Hepatocyte (in vitro differentiated cells): ENCODE measurements around the gene SRCIN1. TPM values are rescaled to one million over a fixed set of nuclear protein-coding genes. Genes with fewer than 3 reads are reported as not detected.
A peak's percentile ranks its signal among the peaks of the same experiment; 100 is the strongest.

Experiments
- DNase-seq: peaks from one replicate; pipeline ENCODE4 v3.0.0-alpha.2; 2016; ENCODE audit warnings: low spot score
- H2AFZ ChIP-seq: fragments of 200-600 bp; sonication (generic); 2 replicates; pipeline ENCODE4 v1.6.0; 2016; ENCODE audit warnings: antibody characterized with exemption, mild to moderate bottlenecking
- H3K27ac ChIP-seq: fragments of 200-600 bp; sonication (generic); 2 replicates; pipeline ENCODE4 v1.5.1; 2016; ENCODE audit warnings: mild to moderate bottlenecking
- H3K27me3 ChIP-seq: fragments of 200-600 bp; sonication (generic); 2 replicates; pipeline ENCODE4 v1.6.1; 2016
- H3K36me3 ChIP-seq: fragments of 200-600 bp; sonication (generic); replicated peaks from 2 replicates; pipeline ENCODE4 v1.5.1; 2016; ENCODE audit warnings: low read depth; ENCODE audit not compliant: insufficient read depth
- H3K4me1 ChIP-seq: fragments of 200-600 bp; sonication (generic); 2 replicates; pipeline ENCODE4 v1.5.1; 2016; ENCODE audit warnings: mild to moderate bottlenecking, moderate library complexity; ENCODE audit not compliant: insufficient read depth
- H3K4me2 ChIP-seq: fragments of 200-600 bp; sonication (generic); 2 replicates; pipeline ENCODE4 v1.6.0; 2016
- H3K4me3 ChIP-seq: fragments of 200-600 bp; sonication (generic); 2 replicates; pipeline ENCODE4 v1.5.1; 2016; ENCODE audit warnings: mild to moderate bottlenecking
- H3K79me2 ChIP-seq: fragments of 200-600 bp; sonication (generic); 2 replicates; pipeline ENCODE4 v1.6.0; 2017; ENCODE audit warnings: mild to moderate bottlenecking
- H3K9me2 ChIP-seq: fragments of 200-600 bp; sonication (generic); replicated peaks from 2 replicates; pipeline ENCODE4 v1.6.0; 2017; ENCODE audit warnings: mild to moderate bottlenecking; ENCODE audit not compliant: insufficient read depth
- H3K9me3 ChIP-seq: fragments of 200-600 bp; sonication (generic); 2 replicates; pipeline ENCODE4 v1.5.1; 2016; ENCODE audit warnings: low read depth, mild to moderate bottlenecking
- H4K20me1 ChIP-seq: fragments of 200-600 bp; sonication (generic); 2 replicates; pipeline ENCODE4 v1.6.0; 2016; ENCODE audit warnings: mild to moderate bottlenecking; ENCODE audit not compliant: insufficient read depth, poor library complexity, severe bottlenecking
- EZH2 ChIP-seq: fragments of 200-600 bp; sonication (generic); IDR thresholded peaks from 2 replicates; pipeline ENCODE4 v1.6.1; 2016; ENCODE audit warnings: antibody characterized with exemption, mild to moderate bottlenecking, borderline replicate concordance
- EZH2phosphoT487 ChIP-seq: fragments of 200-600 bp; sonication (generic); IDR thresholded peaks from one replicate; pipeline ENCODE4 v1.6.1; 2018; ENCODE audit warnings: antibody characterized with exemption, mild to moderate bottlenecking, low read depth, moderate library complexity; ENCODE audit not compliant: unreplicated experiment, severe bottlenecking
- WGBS: methylation state at CpG from one replicate; pipeline ENCODE4 v1.1.6; 2016; ENCODE audit warnings: low lambda C conversion rate; ENCODE audit errors: missing lambda C conversion rate; 5-methylcytosine and 5-hydroxymethylcytosine counted together
- polyA plus RNA-seq: library from polyadenylated mRNA; unstranded; fragments of >200 nt; fragmentation: Nextera tagmentation; extraction: Ambion mirVana; gene quantifications from 2 replicates; pipeline ENCODE4 v1.2.1, GENCODE V29; 2016
- total RNA-seq: library from RNA; depleted of rRNA; stranded (reverse); fragments of >200 nt; gene quantifications from 2 replicates; pipeline ENCODE4 v1.2.3, GENCODE V29; 2014
- TF ChIP-seq, protein P1 (sequence below): fragments of 200-600 bp; sonication (generic); IDR thresholded peaks from 2 replicates; pipeline ENCODE4 v1.5.1; 2016; ENCODE audit warnings: antibody characterized with exemption, mild to moderate bottlenecking; ENCODE audit not compliant: poor library complexity

SRCIN1 gene
- total and polyA plus RNA-seq, 2 experiments from 2014 or later, result 0.82 to 0.90 TPM

DNA sequence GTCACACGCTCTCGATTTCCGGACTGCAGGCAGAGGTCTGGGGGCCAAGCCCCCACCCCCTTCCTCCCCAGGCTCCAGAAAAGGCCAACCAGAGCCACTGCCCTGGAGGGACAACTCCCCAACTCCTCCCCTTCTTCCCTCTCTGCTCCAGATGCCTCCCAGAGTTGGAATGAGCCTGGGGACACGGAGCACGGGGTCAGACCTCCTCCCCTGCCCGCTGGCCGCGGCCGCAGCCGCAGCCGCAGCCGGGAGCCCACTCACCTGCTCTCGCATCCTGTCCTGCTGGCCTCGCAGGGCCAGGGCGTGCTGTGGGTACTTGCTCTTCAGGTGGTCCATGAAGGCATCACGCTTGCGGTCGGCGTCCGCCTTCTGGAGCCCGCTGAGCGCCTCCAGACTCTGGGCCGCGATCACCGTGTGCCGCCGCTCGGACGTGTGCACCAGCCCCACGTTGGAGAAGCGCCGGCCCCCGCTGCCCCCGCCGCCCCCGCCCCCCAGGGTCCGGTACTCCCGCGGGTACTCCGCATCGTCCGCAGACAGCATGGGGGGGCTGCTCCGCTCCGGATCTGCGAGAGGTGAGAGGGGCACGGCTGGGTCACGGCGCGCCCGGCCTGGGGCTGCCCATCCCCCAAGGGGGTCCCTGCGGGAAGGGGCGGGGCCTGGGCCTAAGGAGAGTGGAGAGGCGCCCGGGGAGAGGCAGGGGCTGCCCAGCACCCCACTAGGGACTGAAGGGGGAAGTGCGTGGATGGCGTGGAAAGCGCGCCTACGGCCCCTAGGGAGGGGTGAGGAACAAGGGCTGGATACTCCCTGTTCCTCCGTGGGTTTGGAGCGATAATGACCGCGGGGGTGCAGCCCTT is 27.3 kb downstream of the SRCIN1 start:
- Histone ChIP-seq H3K27me3 (peaks cover 66% of the 10 kb centered on the region), H3K79me2 (no peaks in the 10 kb centered on the region), H3K4me2 (peak overlapping the region; percentile 70), H3K27ac (no peak overlapping the region), H3K4me1 (peaks cover 9% of the 10 kb centered on the region), H4K20me1 (no peaks in the 10 kb centered on the region), H3K9me3 (no peaks in the 10 kb centered on the region), H3K9me2 (no peaks in the 10 kb centered on the region), H3K36me3 (no peaks in the 10 kb centered on the region), H2AFZ (no peak overlapping the region), H3K4me3 (no peak overlapping the region)
- WGBS, result 8% methylated on average over 57 of the region's 63 CpGs
- no peak for DNase-seq
- peak; percentile 43 for TF ChIP-seq EZH2phosphoT487
- TF ChIP-seq, protein P1, sequence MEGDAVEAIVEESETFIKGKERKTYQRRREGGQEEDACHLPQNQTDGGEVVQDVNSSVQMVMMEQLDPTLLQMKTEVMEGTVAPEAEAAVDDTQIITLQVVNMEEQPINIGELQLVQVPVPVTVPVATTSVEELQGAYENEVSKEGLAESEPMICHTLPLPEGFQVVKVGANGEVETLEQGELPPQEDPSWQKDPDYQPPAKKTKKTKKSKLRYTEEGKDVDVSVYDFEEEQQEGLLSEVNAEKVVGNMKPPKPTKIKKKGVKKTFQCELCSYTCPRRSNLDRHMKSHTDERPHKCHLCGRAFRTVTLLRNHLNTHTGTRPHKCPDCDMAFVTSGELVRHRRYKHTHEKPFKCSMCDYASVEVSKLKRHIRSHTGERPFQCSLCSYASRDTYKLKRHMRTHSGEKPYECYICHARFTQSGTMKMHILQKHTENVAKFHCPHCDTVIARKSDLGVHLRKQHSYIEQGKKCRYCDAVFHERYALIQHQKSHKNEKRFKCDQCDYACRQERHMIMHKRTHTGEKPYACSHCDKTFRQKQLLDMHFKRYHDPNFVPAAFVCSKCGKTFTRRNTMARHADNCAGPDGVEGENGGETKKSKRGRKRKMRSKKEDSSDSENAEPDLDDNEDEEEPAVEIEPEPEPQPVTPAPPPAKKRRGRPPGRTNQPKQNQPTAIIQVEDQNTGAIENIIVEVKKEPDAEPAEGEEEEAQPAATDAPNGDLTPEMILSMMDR, result no peak
- peak; percentile 73 for TF ChIP-seq EZH2

DNA sequence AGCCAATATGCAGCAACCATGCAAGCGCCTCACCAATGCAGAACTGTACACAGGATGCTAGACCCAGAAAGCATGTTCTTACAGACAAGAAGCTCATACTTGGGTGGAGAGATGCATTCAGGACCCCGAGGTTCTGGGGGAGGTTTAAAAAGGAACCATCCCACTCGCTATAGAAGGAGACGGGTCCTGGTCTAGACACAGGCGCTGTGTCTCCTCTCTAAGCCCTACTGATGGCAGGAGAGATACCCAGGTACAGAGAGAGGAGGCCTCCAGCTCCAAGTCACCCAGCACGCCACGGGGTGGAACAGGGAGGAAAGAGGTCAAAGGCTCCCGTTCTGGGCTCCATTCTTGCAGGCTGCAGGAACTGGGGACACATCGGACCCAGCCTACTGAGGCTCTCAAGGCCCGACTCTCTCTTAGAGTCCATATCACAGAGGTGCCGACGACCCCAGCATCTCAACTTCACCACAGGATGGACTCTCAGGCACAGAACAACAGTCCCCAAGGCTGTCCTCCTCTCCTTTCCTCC is 28.0 kb downstream of the SRCIN1 start:
- 56% methylated on average over 12 of the region's 12 CpGs for WGBS
- no peak for DNase-seq
- no peak overlapping the region for H3K27ac ChIP-seq
- no peaks in the 10 kb centered on the region for H3K9me2 ChIP-seq
- H3K4me1 ChIP-seq, result peaks cover 9% of the 10 kb centered on the region
- no peak for TF ChIP-seq EZH2
- no peak for TF ChIP-seq EZH2phosphoT487
- TF ChIP-seq, protein P1, result no peak
- H2AFZ ChIP-seq, result no peak overlapping the region
- H3K79me2 ChIP-seq, result no peaks in the 10 kb centered on the region
- H3K4me3 ChIP-seq, result no peak overlapping the region
- H3K27me3 ChIP-seq, result peaks cover 71% of the 10 kb centered on the region
- H4K20me1 ChIP-seq, result no peaks in the 10 kb centered on the region
- no peaks in the 10 kb centered on the region for H3K36me3 ChIP-seq
- no peak overlapping the region for H3K4me2 ChIP-seq
- no peaks in the 10 kb centered on the region for H3K9me3 ChIP-seq

DNA sequence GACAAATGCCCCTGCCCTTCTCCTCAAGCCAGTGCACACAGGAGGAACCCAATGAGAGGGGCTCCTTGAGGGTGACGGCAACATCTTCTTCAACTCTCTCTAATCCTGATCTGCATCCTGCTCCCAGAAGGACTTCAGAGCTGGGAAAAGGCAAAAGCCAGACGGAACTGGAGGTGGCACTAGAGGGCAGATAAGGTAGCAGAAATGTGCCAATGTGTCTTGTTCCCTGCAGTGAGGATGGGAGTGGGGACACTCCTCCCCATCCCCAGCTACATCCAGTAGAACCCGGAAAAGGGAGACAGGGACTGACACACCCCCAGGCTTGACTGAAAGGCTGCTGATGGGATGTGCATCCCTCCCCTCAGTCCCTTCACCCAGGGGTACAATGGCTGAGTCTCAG is 28.5 kb downstream of the SRCIN1 start:
- no peak overlapping the region for H2AFZ ChIP-seq
- H3K4me3 ChIP-seq, result no peak overlapping the region
- H3K36me3 ChIP-seq, result no peaks in the 10 kb centered on the region
- peaks cover 9% of the 10 kb centered on the region for H3K4me1 ChIP-seq
- peaks cover 71% of the 10 kb centered on the region for H3K27me3 ChIP-seq
- H3K9me2 ChIP-seq, result no peaks in the 10 kb centered on the region
- 65% methylated on average over 3 of the region's 3 CpGs for WGBS
- H3K79me2 ChIP-seq, result no peaks in the 10 kb centered on the region
- no peaks in the 10 kb centered on the region for H3K9me3 ChIP-seq
- no peaks in the 10 kb centered on the region for H4K20me1 ChIP-seq
- TF ChIP-seq, protein P1, result no peak
- TF ChIP-seq EZH2phosphoT487, result no peak
- TF ChIP-seq EZH2, result no peak
- DNase-seq, result no peak
- no peak overlapping the region for H3K4me2 ChIP-seq
- H3K27ac ChIP-seq, result no peak overlapping the region
